ENCODE measurements around the gene ETFRF1.

ETFRF1 gene

GRCh38 chr12:25195056-25195971 lies at the start of gene ETFRF1, which contains the start of gene DNAI7:
Gene ETFRF1, plus strand, starts transcription at chr12:25195237. Its CDS starts 8,720 bp downstream, at chr12:25203957.
Gene DNAI7, minus strand, starts transcription at chr12:25195160. Its CDS starts 82 bp downstream, at chr12:25195078.
- DNase-seq (ENCODE audit: low read depth): peak; percentile 97
- peak within 1 kb of the TSS; percentile 85 for H3K4me3 ChIP-seq (ENCODE audit: low read depth, low read length)
- TF ChIP-seq CTCF (IDR thresholded peaks at IDR 0.05; ENCODE audit: insufficient read depth, low read depth, low read length, missing control alignments): no peak

DNA sequence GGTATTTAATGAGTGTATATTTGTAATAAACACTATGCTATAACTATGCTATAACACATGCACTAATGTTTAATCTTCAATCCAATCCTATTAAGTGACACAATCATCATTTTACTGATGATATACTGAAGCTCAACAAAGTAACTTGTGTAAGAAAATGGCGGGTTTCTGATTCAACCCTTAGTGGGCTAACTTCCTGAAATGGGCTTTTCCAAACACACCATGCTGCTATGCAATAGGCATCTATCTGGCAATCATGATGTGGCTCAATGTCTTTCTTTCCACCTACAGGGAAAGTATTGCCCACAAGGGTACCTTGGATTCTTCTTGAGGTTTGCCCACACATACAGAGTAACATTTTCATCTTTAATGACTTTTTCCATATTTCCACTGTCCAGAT lies 48.4 kb upstream of the ETFRF1 start:
- TF ChIP-seq CTCF (IDR thresholded peaks at IDR 0.05; ENCODE audit: insufficient read depth, low read depth, low read length, missing control alignments): no peak
- H3K4me3 ChIP-seq (ENCODE audit: low read depth, low read length): no peak overlapping the region
- no peak for DNase-seq (ENCODE audit: low read depth)

DNA sequence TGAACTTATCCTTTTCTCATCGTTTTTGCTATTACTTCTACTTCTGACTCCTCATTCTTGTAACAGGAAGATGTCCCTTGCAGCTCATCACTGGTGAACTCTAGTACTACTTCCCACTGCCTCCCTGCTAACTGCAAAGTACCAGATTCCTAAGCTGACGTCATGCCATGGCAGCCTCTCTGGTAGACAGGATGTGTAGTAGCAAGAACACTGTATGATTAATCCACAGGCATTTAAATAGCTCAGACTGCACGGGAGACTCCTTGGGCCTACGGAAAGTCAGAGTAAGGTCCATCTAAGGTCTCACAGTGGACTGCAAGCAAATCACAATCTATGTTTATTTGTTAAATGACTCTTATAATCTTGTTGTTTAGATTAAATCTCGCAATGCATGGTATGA lies 43.6 kb upstream of the ETFRF1 start:
- no peak for TF ChIP-seq CTCF (IDR thresholded peaks at IDR 0.05; ENCODE audit: insufficient read depth, low read depth, low read length, missing control alignments)
- H3K4me3 ChIP-seq (ENCODE audit: low read depth, low read length): no peak overlapping the region
- DNase-seq (ENCODE audit: low read depth): no peak

DNA sequence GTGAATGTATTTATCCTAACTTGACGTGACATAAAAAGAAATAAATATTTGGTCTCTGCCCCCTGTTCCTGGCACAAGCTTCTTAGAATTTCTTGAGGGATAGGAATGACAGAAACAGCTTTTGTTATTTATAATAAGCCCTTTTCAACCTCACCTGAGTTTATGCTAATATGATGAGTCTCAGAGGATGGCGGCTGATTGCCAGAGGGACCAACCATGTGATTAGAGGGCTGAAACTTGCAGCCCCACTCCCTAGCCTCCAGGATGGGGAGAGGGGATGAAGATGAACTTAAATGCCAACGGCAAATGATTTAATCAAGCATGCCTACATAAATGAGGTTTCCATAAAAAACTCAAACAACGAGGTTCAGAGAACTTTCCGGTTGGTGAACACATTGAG lies 43.0 kb upstream of the ETFRF1 start:
- H3K4me3 ChIP-seq (ENCODE audit: low read depth, low read length): no peak overlapping the region

GRCh38 chr12:25155022-25155576 lies 39.9 kb upstream of the ETFRF1 start:
- TF ChIP-seq CTCF (IDR thresholded peaks at IDR 0.05; ENCODE audit: insufficient read depth, low read depth, low read length, missing control alignments): peak; percentile 56
- DNase-seq (ENCODE audit: low read depth): peak; percentile 74
- peak overlapping the region; percentile 21 for H3K4me3 ChIP-seq (ENCODE audit: low read depth, low read length)

More for the DNA sequence above, 43.0 kb upstream of the ETFRF1 start:
- no peak for TF ChIP-seq CTCF (IDR thresholded peaks at IDR 0.05; ENCODE audit: insufficient read depth, low read depth, low read length, missing control alignments)
- DNase-seq (ENCODE audit: low read depth): no peak

GRCh38 chr12:25156061-25156460 lies 39.0 kb upstream of the ETFRF1 start:
- no peak for DNase-seq (ENCODE audit: low read depth)
- H3K4me3 ChIP-seq (ENCODE audit: low read depth, low read length): no peak overlapping the region
- TF ChIP-seq CTCF (IDR thresholded peaks at IDR 0.05; ENCODE audit: insufficient read depth, low read depth, low read length, missing control alignments): no peak

All from GM12865 (cell line).